NCI-H1092 (cell line): Measurements from ENCODE around the gene PGC.

Experiments
- DNase-seq: peaks from one replicate; lab custom pipeline; 2025; lab: John Stamatoyannopoulos, UW

The PGC gene

DNA sequence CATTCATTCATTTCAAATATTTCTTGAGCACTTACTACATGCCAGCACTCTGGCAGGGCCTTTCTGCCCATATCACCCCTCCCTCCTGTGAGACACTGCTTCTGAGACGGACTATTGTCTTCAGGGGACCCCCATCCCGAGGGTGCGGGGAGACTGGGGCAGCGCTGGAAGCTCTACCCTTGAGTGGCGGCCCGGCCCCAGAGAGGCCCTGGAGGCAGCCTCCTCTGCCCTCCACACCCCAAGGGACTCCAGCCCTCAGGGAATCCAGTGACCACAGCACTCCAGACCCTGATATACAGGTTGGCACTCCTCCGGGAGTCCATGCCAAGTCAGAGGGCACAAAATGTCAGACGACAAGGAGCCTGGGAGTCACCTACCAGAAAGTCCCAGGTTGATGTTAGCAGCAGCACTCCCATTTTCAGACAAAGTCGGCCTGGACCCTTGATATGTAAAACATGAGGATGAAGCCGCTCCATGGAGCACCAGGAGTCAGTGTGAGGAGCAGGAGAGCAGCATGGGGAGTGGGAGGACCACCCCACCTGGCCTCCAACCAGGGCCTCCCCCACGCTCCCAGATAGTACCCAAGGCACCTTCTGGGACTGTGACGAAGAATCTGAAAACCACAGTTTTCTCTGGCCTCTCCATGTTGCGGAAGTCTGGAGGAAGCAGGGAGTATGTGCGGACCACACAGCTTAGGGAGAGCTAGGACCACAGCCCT lies 32.5 kb downstream of the PGC start:
- DNase-seq = no peak

DNA sequence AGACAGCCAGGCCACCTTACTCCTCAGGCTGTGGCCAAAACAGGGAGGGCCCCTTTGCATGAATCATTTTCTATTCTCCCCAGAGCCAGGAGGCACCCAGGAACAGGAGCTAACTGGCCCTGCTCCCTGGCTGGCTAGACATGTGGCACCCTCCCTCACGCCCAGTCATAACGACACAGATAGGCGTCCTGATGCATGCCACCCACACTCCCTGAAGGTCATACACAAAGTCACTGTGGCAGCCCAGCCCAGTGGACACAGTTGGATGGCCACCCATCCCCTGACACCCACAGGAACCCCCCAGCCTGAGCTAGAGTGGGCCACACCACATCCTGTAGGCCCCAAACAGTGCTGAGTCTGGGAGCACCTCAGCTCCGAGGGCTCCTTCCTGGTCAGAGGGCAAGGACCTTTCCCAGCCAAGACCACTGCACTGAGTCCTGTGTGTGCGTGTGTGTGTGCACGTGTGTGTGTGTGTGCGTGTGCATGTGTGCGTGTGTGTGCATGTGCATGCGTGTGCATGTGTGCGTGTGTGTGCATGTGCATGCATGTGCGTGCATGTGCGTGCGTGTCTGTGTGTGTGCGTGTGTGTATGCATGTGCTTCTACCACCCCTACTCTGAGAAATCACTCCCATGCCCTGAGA lies 33.4 kb downstream of the PGC start:
- DNase-seq = no peak

DNA sequence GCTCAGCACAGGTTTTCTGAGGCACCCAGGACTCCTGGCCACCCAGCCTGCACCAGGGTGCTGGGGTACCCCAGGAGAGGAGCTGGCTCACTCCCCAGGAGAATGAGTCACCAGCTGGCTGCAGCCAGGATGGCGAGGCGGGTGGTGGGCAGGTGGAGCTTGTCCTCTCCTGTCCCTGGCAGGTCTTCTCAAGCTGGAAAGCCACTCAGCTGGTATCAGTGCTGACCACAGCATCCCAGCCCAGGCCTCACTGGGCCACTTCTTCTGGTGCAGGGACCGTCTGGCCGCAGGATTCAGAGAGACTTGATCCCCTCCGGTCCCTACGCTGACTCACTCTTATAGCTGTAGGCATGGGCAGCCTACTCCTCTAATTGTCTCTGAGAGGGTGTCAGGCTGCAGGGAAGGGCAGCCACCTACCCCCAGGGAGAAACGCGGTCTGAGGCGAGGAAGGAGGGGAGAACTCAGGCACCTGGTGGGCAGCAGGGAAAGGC lies 34.0 kb downstream of the PGC start:
- DNase-seq = peak; percentile 35

DNA sequence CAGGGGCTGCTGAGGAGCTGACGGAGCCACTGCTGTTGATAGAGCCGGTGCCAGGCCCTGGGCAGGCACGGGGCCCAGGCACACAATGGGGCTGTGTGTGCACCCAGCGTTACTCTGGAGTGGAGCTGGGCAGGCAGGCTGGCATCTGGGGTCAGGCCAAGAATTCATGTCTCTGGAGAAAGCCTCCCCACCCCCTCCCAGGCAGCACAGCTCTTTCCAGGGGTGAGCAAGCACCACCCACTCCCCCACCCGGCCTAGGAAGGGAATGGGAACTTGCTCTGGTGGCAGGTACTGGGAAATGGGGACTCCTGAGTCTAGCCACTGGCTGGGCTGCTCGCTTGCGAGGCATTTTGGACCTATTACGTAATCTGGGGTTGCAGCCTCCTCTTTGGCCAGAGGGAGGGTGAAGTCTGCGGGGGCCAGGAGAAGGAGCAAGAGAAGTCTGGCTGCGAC lies 34.5 kb downstream of the PGC start:
- peak; percentile 26 for DNase-seq

GRCh38 chr6:41711323-41712038 lies 35.7 kb downstream of the PGC start:
- DNase-seq = no peak

GRCh38 chr6:41709375-41709774 lies 37.8 kb downstream of the PGC start:
- DNase-seq = no peak

DNA sequence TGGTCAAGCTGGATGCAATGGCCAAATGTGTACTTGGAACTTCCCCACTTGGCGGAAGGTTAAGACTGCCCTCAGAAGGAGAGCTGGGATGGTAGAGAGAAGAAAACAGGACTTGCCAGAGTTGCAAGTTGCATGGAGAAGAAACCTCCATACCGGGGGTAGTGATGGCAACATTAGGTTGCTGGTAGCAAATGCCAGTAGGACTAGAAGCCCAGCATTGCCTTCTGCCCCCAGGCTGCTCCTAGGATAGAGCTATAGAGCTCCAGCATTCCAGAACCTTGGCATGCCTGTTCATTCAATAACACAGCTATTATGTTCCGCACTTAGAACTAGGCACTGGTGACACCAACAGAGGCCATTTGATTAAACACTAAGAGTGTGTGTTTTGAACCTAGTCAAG lies 38.3 kb downstream of the PGC start:
- no peak for DNase-seq

DNA sequence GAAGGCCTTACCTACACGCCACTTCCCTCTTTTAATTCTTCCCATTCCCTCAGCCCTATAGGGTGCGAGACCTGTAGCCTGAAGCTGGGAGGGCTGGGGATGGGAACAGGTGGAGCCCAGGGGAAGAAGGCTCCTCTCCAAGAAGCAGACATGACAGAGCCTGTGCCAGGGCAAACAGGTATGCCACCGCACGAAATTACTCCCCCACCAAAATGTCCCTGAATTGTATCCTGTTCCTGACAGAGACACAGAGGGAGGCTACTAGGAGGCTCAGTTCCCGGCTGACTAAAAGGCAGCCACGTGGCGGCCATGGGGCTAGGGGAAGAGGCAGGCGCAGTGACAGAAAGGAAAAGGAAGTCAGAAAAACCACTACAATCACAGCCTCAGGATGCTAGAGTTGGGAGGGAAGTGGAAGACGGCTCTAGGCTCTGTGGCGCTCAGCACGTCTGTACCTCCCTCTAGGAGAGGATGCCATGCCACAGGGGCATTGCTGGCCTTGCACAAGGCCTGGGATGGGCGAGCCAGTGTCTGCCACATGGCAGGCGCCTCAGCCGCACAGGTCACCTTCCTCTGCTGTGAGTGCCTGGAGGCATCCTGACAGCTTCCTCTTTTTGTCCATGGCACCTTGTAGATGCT lies 39.5 kb downstream of the PGC start:
- DNase-seq = no peak

DNA sequence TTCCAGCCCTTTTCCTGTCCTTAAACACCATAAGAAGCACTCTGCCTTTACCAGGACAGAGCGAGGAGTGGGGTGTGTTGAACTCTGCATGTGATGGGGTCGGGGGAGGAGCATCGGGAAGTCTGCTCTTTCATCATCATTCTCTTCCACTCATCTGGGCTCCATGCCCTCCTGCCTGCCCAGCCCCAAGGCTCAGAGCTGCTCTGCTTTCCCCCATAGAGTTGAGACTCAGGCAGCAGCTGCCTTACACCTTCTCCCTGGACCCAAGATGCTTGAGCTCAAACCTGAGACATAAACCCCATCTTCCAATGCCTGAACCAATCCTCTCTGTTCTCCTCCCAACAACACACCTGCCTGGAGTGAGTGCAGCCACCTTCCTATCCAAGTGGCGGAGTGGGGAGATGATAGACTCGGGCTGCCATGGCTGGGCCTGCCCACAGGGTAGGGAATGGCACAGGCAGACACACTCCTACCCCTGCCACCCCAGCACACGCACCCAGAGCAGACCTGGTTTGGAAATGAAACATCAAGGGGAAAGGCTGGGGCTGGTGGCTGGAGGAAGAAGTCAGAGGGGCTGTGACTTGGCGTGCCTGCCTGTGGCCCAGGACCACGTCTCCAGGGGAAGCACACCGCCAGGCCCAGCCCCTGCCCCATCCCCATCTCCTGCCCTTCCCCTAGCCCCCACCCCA lies 40.2 kb downstream of the PGC start:
- no peak for DNase-seq

- DNase-seq = peak; percentile 14
Measured at GRCh38 chr6:41705996-41706835, 41.0 kb downstream of the PGC start.

DNA sequence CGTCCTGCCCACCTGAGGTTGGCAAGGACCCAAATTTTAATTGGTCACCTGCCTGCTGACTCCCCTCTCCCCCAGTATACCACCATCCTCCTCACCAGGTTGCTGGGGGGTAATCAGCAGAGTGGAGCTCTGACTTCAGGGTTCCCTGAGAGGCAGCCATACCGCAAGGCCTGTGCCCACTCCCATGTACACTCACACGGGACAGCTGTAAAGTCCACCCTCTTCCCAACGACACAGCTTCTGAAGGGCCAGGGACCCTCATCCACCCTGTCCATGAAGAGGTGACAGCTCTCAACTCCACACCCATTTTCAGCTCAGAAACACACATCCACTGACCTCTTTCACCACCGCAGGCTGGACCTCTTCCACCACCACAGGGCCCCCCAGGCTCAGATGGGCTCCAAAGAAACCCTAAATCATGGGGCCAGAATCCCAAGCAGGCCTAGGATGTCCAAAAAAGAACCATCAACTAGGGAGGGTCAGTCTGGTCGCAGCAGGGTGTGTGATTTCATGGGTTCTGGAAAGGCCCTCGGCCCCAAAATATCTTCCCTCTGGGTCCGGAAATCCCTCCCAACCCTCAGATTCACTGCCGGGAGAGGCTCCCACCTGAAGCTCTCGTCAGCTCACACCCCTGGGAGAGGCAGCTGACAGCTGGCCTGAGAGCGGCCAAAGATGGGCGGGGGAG lies 41.7 kb downstream of the PGC start:
- no peak for DNase-seq

- no peak for DNase-seq
Measured at GRCh38 chr6:41704656-41705310, 42.4 kb downstream of the PGC start.

GRCh38 chr6:41704028-41704427 lies 43.2 kb downstream of the PGC start:
- no peak for DNase-seq

GRCh38 chr6:41702771-41703494 lies 44.3 kb downstream of the PGC start:
- DNase-seq = no peak

DNA sequence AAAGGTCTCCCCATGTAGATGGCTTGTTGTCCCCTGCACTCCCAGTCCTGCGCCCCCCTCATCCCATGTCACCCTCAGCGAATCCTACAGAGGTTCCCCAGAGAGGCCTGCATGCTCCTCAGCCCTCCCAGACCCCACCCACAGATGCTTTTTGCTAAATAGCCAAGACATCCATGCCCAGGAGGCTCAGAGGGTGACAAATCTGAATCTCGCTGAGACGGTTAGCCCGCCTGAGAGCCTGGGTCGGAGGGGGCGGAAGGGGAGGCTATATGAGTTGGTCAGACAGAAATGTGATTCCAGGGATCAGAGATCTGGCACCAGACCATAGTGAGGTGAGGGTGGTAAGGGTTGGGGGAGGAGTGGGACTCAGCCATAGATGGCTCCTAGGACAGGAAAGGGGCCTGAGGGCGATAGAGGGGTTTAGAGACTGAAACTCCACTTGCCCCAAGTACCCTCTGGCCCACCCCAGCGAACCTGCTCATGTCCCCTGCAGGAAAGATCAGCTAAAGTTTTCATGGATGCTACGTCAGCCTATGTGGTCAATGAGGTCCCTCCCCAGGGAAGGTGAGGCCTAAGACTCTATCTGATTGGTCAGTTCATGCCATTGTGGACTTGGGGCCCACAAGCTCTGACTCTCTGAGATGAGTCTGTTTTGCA lies 45.0 kb downstream of the PGC start:
- no peak for DNase-seq

DNA sequence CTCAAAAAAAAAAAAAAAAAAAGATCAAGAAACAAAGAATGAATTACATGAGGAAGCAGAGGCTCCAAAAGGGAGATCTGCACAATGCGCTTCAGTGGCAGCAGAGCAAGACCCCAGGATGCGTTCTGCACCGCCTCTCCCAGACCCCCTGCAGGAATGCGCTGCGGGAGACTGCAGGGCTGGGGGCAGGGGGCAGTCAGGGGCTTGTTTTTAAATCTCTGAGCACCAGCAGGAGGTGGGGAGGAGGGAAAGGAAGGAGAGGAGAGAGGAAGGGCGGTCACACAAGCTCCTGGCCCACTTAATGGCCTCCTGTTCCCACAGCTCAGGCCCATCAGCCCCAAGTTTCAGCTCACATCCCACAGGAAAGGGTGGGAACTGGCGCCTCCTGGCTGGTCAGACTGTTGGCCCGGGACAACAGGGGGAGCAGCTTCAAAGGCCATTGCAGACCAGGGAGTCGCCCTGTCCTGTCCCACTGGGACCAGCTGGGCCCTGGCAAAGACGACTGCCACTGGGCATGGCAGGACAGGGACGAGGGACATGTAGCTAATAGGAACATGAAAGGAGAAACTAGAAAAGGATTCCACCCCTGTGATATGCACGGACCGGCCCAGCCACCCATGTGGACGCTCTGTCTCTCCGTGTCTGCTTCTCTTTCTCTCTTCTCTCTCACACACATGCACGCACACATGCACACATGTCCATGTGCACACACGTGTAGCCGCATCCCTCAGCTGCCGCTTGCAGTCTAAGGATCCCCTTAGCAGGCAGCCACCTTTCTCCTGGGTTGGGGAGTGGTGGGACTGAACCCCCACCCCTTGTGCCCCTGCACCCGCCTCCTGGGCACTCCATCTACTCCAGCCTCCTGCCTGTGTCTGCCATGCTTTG lies 46.5 kb downstream of the PGC start:
- DNase-seq = no peak

DNA sequence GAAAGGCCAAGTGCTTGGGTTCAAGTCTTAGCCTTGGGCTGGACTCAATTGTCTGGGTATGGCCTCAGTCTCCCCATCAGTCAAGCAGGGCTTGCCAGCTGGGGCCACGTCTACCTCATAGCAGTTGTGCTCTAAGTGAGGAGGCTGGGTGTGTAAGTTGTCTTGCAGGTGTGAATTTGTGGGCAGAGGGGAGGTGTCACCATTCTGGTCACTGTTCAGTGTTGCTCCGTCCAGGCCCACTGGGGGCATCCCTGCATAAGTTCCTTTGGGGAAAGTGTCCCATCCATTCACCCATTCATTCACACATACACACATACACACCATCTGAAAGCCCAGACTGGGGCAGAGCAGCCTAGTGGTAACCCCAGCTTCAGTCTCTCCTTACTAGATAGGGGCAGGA lies 48.1 kb downstream of the PGC start:
- DNase-seq = no peak
